Activated CD4-positive, alpha-beta T cell treated with anti-CD3 and anti-CD28 coated beads, Interleukin-2, amount 50 U/mL, for 48 hours (primary cell): ENCODE results near the gene SMYD2.

Experiments used
- DNase-seq, 2 experiments: peaks; one replicate each; pipeline ENCODE4 v3.0.0-alpha.2; 2020

SMYD2 gene, protein sequence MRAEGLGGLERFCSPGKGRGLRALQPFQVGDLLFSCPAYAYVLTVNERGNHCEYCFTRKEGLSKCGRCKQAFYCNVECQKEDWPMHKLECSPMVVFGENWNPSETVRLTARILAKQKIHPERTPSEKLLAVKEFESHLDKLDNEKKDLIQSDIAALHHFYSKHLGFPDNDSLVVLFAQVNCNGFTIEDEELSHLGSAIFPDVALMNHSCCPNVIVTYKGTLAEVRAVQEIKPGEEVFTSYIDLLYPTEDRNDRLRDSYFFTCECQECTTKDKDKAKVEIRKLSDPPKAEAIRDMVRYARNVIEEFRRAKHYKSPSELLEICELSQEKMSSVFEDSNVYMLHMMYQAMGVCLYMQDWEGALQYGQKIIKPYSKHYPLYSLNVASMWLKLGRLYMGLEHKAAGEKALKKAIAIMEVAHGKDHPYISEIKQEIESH

GRCh38 chr1:214281021-214281719 is at the start of gene SMYD2:
Gene SMYD2 (plus strand): TSS chr1:214281159. CDS start chr1:214281255, 96 bp downstream.
- peak; percentile 65 to 72 for DNase-seq

GRCh38 chr1:214233856-214234634 is 46.9 kb upstream of the SMYD2 start:
- DNase-seq, result no peak

GRCh38 chr1:214234635-214235025 is 46.3 kb upstream of the SMYD2 start:
- DNase-seq, result no peak

DNA sequence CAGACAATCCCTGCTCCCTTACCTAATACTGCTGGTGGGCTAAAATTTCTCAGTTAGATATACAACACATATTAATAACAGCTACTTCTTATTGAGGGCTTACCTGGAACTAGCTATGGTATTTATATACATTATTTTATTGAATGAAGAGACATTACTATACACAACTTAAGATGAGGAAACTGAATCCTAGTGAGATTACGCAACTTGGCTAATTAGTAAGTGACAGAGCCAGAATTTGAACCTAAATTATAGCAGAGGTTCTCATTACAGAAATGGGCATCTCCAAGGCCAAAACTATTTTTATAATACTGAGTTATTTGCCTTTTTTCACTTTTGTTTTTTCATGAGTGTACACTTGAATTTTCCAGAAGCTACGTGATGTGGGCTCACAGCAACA is 44.5 kb upstream of the SMYD2 start:
- no peak for DNase-seq

- no peak for DNase-seq
These were observed 39.9 kb upstream of the SMYD2 start for GRCh38 chr1:214241060-214241459.

DNA sequence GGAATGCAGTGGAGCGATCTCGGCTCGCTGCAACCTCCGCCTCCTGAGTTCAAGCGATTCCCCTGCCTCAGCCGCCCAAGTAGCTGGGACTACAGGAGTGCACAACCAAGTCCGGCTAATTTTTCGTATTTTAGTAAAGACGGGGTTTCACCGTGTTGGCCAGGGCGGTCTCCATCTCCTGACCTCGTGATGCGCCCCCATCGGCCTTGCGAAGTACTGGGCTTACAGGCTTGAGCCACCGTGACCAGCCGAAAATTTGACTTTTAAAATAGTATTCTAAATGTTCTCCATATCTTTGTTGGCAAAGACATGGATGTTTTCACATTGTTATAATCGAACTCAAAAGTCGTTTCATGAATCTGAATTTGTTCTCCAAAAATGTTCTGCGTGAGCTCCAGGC is 36.7 kb upstream of the SMYD2 start:
- DNase-seq, result no peak

DNA sequence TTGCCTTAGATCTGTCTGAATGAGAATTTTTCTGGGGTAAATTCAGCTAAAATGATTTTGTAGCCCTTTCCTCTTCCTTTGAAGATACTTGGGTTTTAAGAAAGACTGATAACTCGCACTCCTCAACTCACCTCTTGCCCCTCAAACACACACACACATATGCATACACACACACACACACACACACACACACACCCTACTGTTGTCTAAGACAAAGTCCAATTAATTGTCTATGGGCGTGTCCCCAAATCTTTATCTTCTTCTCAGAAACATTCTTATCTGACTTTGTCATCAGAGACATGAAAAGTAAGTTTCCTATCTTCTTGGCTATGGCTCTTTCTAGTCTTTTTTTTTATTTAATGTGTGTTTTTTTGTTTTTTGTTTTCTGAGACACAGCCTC is 36.1 kb upstream of the SMYD2 start:
- no peak for DNase-seq

GRCh38 chr1:214247501-214248041 is 33.4 kb upstream of the SMYD2 start:
- no peak for DNase-seq

- no peak for DNase-seq
These were observed 32.5 kb upstream of the SMYD2 start for GRCh38 chr1:214248311-214249085.

- DNase-seq, result no peak
These were observed 31.3 kb upstream of the SMYD2 start for GRCh38 chr1:214249651-214250050.

DNA sequence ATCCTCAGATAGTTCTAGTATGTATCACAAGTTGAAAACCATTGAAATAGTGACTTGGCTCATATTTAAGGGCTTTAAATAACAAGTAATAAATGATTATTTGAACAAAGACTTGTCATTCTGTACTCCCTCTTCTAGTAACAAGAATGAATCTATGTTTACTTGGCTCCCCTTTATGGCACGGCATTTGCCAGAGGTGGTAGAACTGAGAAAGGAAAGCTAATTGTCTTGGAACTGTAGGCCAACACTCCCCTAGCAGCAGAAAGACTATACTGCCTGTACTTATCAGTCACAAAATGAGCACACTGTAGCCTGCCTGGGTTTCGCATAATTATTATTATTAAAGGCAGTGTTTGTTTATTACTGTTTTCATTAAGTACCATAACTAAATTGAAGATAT is 29.6 kb upstream of the SMYD2 start:
- no peak for DNase-seq

GRCh38 chr1:214255509-214255908 is 25.4 kb upstream of the SMYD2 start:
- DNase-seq, result no peak

GRCh38 chr1:214259353-214259977 is 21.5 kb upstream of the SMYD2 start:
- no peak for DNase-seq

- no peak for DNase-seq
These were observed 20.3 kb upstream of the SMYD2 start for GRCh38 chr1:214260561-214261205.

GRCh38 chr1:214261206-214262123 is 19.5 kb upstream of the SMYD2 start:
- DNase-seq, result peak; percentile 88 to 90

DNA sequence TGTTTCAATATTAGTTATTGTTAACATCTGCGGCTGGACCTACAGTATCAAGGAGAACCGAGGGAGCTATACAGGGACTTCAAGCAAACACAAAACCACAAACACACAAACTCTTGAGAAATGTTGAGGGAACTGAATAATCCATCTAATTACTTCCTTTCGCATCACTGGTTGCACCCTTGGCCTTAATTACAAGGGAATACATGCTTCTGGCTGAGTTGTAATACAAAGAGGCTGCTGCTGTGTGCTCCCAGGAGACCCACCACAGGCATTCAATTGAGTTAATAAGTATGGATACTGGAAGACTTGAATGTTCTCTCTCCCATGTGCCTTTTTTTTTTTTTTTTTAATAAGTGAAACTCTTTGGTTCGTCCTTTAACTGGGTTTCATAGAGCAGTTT is 16.8 kb upstream of the SMYD2 start:
- no peak for DNase-seq

DNA sequence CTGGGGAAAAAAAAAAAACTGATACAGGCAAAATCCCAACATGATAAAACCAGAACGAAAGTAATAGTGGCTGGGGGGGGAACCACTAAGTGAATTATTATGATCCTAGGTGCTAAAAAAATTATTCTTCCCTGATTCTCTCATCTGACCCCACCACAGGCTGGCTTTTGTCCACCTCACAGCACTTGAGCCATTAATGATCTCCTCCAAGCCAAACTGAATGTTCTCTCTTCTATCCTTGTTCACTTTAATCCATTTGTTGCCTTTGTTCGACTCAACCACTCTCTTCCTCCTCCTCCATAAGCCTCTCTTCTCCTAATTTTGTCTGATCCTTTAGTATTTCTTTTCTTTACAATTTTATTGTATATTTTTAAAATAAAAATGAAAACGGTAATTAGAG is 16.0 kb upstream of the SMYD2 start:
- no peak for DNase-seq

GRCh38 chr1:214270097-214270650 is 10.8 kb upstream of the SMYD2 start:
- DNase-seq, result no peak

DNA sequence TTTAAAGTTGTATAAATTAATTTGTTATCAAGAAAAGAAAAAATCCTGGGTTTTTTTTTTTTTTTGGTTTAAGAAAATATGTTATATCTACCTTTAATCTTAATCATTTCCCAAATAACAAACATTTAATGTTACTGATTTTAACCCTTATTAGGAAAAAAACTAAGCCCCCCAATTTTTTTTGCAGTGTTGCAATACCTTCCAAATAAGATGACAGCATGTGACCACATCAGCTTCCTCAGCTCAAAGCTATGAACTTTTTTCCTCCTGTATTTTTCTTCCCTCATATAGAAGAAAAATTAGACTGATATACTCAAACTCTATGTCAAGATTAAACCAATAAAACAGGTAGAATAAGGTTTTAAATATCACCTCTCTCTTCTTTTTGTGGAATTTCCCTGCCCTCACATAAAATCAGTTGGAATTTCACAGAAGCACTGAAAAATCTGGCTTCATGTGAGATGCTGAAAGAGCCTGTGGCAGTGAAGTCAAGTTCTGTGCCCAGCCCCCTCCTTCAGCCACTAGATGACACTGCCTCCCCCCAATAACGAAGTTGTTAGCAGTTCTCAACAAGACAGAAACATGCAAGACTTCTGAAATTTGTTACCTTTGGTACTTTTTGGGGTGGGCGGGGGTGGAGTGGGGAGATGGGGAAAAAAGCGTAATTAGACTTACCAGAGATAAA is 9.6 kb upstream of the SMYD2 start:
- no peak for DNase-seq
